Epidermal melanocyte (primary cell): Measurements from ENCODE around the gene SNRPA.
"Not testable (repeated sequence)": the region's sequence is repeated elsewhere in the genome, so short reads cannot be mapped to it uniquely, and the experiment has no call there.

Experiments
- DNase-seq: peaks from one replicate; pipeline ENCODE4 v3.0.0; 2011; ENCODE audit warnings: low spot score; ENCODE audit not compliant: insufficient read length

The SNRPA gene

GRCh38 chr19:40812571-40812970 lies 61.6 kb downstream of the SNRPA start:
- not testable (repeated sequence) for DNase-seq

GRCh38 chr19:40813182-40813581 lies 62.2 kb downstream of the SNRPA start:
- DNase-seq = no peak
